ENCODE data around the gene BRME1. TPM values are rescaled to one million over a fixed set of nuclear protein-coding genes. Genes with fewer than 3 reads are reported as not detected.

Gene BRME1
- total RNA-seq (10 to 100 TPM in 1 of 5 experiments, 1 to 10 TPM in 4; 1.8 to 13.7 (median 2.9) TPM), polyA plus RNA-seq (1 to 10 TPM in 1 of 2 donors, under 1 TPM in 1; 0.56 to 1.6 TPM), total RNA-seq (2.0 reads per million, percentile 9 among the genes with 10 or more reads in this experiment)

DNA sequence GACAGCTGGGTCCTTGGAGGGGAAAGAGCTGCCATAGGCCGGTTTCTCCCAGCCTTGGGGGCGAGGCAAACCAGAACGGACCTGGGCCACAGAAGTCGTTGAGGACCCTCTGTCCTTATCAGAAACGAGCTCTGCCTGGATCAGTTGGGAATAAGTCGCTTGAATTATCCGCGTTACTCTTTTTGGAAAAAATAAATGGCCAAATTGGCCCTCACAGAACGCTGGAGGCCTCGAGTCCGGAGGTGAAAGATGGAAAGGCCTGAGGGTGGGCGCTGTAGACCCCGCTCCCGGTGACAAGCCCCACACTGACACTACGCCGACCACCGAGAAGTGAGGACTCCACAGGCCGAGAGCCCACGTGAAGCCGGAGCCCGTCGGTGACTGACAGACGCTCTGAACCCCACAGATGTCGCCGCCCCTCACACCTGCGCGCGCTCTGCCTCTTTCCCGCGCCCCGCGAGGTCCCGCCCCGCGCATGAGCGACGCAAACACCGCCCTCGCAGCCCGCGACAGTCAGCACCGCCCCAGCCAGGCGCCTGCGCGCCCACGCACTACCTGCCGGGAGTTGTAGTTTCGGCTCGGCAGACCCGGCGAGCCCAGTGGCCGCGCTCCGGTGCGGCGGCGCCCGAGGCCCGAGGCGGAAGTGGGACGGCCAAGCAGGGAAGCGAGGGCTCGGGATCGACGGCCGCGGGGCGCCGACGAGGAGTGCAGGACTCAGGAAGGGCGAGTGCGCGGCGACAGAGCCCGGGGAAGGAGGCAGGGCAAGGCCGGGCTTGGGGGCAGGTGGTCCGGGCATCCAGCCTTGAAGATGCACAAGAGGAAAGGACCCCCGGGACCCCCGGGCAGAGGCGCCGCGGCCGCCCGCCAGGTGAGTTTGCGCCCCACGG is at the start of gene BRME1, which contains the start of gene CC2D1A:
Gene BRME1 (minus strand): TSS at position 484 of the 887 bp plus-strand sequence. CDS start 1,225 bp downstream, outside the sequence.
Gene CC2D1A (plus strand): TSS at position 568 of the 887 bp plus-strand sequence. CDS start 241 bp downstream, at position 809.
- H3K27me3 Mint-ChIP-seq: no peaks in the 10 kb centered on the region
- peak within 1 kb of the TSS; percentile 83 to 94 (median 91) for H3K27ac Mint-ChIP-seq
- ChIA-PET POLR2A (interaction anchor here (0.6 to 1.7 kb wide), 7 partner anchors 23 to 143 kb away, joined by 3 to 4 read pairs (median 4); partner anchors contain the start of genes DCAF15, IL27RA and ZSWIM4), CTCF (interaction anchor here (0.6 kb wide), 2 partner anchors 43 to 142 kb away, joined by 3 read pairs; no protein-coding TSS in a partner anchor)
- H3K9me3 Mint-ChIP-seq: no peaks in the 10 kb centered on the region
- intact Hi-C loops (cut with micrococcal nuclease): loop anchor here (1.0 to 5.0 kb wide), 7 partner anchors 25 to 169 kb away; partner anchors contain the start of genes DCAF15 (in 2 of the 2), RFX1 (in 2 of the 2) and IL27RA (in 1 of the 2)
- H3K36me3 Mint-ChIP-seq: peaks cover 0 to 10% (median 3%) of the 10 kb centered on the region in 5 donors
- peak within 1 kb of the TSS; percentile 84 to 94 (median 88) for H3K4me3 Mint-ChIP-seq
- Histone ChIP-seq H3K36me3 (ENCODE audit: control insufficient read depth in 2 of 3, insufficient read depth in 3 of 3, low read length in 3 of 3) (peaks cover 0 to 8% (median 0%) of the 10 kb centered on the region in 3 experiments), H3K27me3 (ENCODE audit: control insufficient read depth in 2 of 2, insufficient read depth in 2 of 2, low read length in 2 of 2) (no peaks in the 10 kb centered on the region), H3K9me3 (ENCODE audit: control insufficient read depth in 2 of 3, low read length in 3 of 3) (no peaks in the 10 kb centered on the region), H3K4me3 (ENCODE audit: low read length) (peak within 1 kb of the TSS; percentile 84), H3K27ac (ENCODE audit: low read depth, low read length) (peak within 1 kb of the TSS; percentile 77), H3K4me1 (ENCODE audit: control insufficient read depth in 2 of 2, insufficient read depth in 2 of 2, low read length in 2 of 2) (peaks cover 12% of the 10 kb centered on the region in 2 donors)
- H3K4me1 Mint-ChIP-seq: peaks cover 12 to 29% (median 16%) of the 10 kb centered on the region in 7 donors
- DNase-seq (peak; percentile 87 to 94 (median 92)), ATAC-seq (peak; percentile 100)

DNA sequence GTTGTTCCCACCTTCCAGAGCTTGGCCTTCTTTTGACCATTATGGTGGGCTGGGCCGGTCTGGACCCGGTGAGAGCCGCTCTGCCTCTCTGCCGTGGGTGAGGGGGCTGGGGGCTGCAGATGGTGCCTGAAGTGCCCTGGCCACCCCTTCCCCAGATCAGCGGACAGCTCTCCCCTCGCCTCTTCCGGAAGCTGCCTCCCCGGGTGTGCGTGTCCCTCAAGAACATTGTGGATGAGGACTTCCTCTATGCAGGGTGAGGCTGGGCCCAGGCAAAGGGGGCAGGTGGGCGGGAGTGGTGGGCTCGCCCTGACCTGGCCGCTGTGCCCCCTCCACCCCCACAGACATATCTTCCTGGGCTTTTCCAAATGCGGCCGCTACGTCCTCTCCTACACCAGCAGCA is 48.3 kb upstream of the BRME1 start:
- Mint-ChIP-seq H3K9me3 (no peaks in the 10 kb centered on the region), H3K4me1 (peaks cover 5 to 28% (median 19%) of the 10 kb centered on the region in 7 donors), H3K27me3 (no peaks in the 10 kb centered on the region), H3K27ac (peak overlapping the region in 5 of 9 donors; percentile 21 to 91 (median 71)), H3K36me3 (peaks cover 0 to 16% (median 0%) of the 10 kb centered on the region in 5 donors), H3K4me3 (peak overlapping the region; percentile 23 to 94 (median 84))
- Histone ChIP-seq H3K4me1 (ENCODE audit: control insufficient read depth in 2 of 2, insufficient read depth in 2 of 2, low read length in 2 of 2) (peaks cover 13 to 17% of the 10 kb centered on the region in 2 donors), H3K9me3 (ENCODE audit: control insufficient read depth in 2 of 3, low read length in 3 of 3) (no peaks in the 10 kb centered on the region), H3K4me3 (ENCODE audit: low read length) (no peak overlapping the region), H3K36me3 (ENCODE audit: control insufficient read depth in 2 of 3, insufficient read depth in 3 of 3, low read length in 3 of 3) (peaks cover 0 to 54% (median 0%) of the 10 kb centered on the region in 3 experiments), H3K27me3 (ENCODE audit: control insufficient read depth in 2 of 2, insufficient read depth in 2 of 2, low read length in 2 of 2) (no peaks in the 10 kb centered on the region), H3K27ac (ENCODE audit: low read depth, low read length) (peak overlapping the region; percentile 1)
- CTCF ChIA-PET: no interaction called here
- POLR2A ChIA-PET: interaction anchor here (0.6 to 6.3 kb wide), 7 partner anchors 32 to 77 kb away, joined by 3 to 59 read pairs (median 15); partner anchors contain the start of genes IL27RA and RFX1
- intact Hi-C loops (cut with micrococcal nuclease): loop anchor here (5.0 kb wide), 2 partner anchors 93 to 163 kb away; partner anchors contain the start of gene PRKACA (in 1 of the 2)
- DNase-seq (no peak), ATAC-seq (no peak)

GRCh38 chr19:13952931-13953531 is 47.1 kb upstream of the BRME1 start:
- no peaks in the 10 kb centered on the region for H3K27me3 Mint-ChIP-seq
- ChIA-PET POLR2A (interaction anchor here (0.6 to 6.3 kb wide), 14 partner anchors 9 to 116 kb away, joined by 3 to 59 read pairs (median 5); partner anchors contain the start of genes BRME1, CC2D1A, IL27RA and RFX1), CTCF (interaction anchor here (0.8 to 2.8 kb wide), 5 partner anchors 29 to 95 kb away, joined by 3 to 9 read pairs (median 5); partner anchors contain the start of gene IL27RA)
- H3K9me3 Mint-ChIP-seq: no peaks in the 10 kb centered on the region
- H3K4me3 Mint-ChIP-seq: peak overlapping the region; percentile 74 to 94 (median 86)
- H3K4me1 Mint-ChIP-seq: peaks cover 5 to 24% (median 19%) of the 10 kb centered on the region in 7 donors
- Histone ChIP-seq H3K4me1 (ENCODE audit: control insufficient read depth in 2 of 2, insufficient read depth in 2 of 2, low read length in 2 of 2) (peaks cover 13 to 17% of the 10 kb centered on the region in 2 donors), H3K27me3 (ENCODE audit: control insufficient read depth in 2 of 2, insufficient read depth in 2 of 2, low read length in 2 of 2) (no peaks in the 10 kb centered on the region), H3K9me3 (ENCODE audit: control insufficient read depth in 2 of 3, low read length in 3 of 3) (no peaks in the 10 kb centered on the region), H3K27ac (ENCODE audit: low read depth, low read length) (peak overlapping the region; percentile 90), H3K36me3 (ENCODE audit: control insufficient read depth in 2 of 3, insufficient read depth in 3 of 3, low read length in 3 of 3) (peaks cover 0 to 42% (median 0%) of the 10 kb centered on the region in 3 experiments), H3K4me3 (ENCODE audit: low read length) (peak overlapping the region; percentile 75)
- ATAC-seq (no peak), DNase-seq (no peak)
- intact Hi-C loops (cut with micrococcal nuclease): loop anchor here (1.0 to 5.0 kb wide), 12 partner anchors 33 to 183 kb away; partner anchors contain the start of genes BRME1 (in 2 of the 2), CC2D1A (in 2 of the 2), RFX1 (in 2 of the 2) and ASF1B (in 1 of the 2)
- H3K36me3 Mint-ChIP-seq: peaks cover 0 to 10% (median 0%) of the 10 kb centered on the region in 5 donors
- H3K27ac Mint-ChIP-seq: peak overlapping the region in 8 of 9 donors; percentile 67 to 91 (median 82)

- Mint-ChIP-seq H3K9me3 (no peaks in the 10 kb centered on the region), H3K36me3 (peaks cover 0 to 9% (median 0%) of the 10 kb centered on the region in 5 donors), H3K4me1 (peaks cover 5 to 24% (median 19%) of the 10 kb centered on the region in 7 donors), H3K27ac (peak within 1 kb of the TSS; percentile 86 to 99 (median 91)), H3K4me3 (peak within 1 kb of the TSS; percentile 74 to 99 (median 93)), H3K27me3 (no peaks in the 10 kb centered on the region)
- H3K27ac ChIP-seq (ENCODE audit: low read depth, low read length): peak within 1 kb of the TSS; percentile 90
- DNase-seq: peak; percentile 89 to 99 (median 99)
- peak; percentile 98 for ATAC-seq
- H3K27me3 ChIP-seq (ENCODE audit: control insufficient read depth in 2 of 2, insufficient read depth in 2 of 2, low read length in 2 of 2): no peaks in the 10 kb centered on the region
- peak within 1 kb of the TSS; percentile 75 for H3K4me3 ChIP-seq (ENCODE audit: low read length)
- no peaks in the 10 kb centered on the region for H3K9me3 ChIP-seq (ENCODE audit: control insufficient read depth in 2 of 3, low read length in 3 of 3)
- H3K4me1 ChIP-seq (ENCODE audit: control insufficient read depth in 2 of 2, insufficient read depth in 2 of 2, low read length in 2 of 2): peaks cover 13 to 17% of the 10 kb centered on the region in 2 donors
- peaks cover 0 to 35% (median 0%) of the 10 kb centered on the region in 3 experiments for H3K36me3 ChIP-seq (ENCODE audit: control insufficient read depth in 2 of 3, insufficient read depth in 3 of 3, low read length in 3 of 3)
- ChIA-PET CTCF (interaction anchor here (1.1 to 2.8 kb wide), 5 partner anchors 30 to 108 kb away, joined by 3 to 9 read pairs (median 4); partner anchors contain the start of gene IL27RA), POLR2A (interaction anchor here (0.5 to 6.3 kb wide), 18 partner anchors 10 to 197 kb away, joined by 3 to 59 read pairs (median 4); partner anchors contain the start of genes BRME1, CC2D1A, IL27RA and RFX1)
- intact Hi-C loops (cut with micrococcal nuclease): loop anchor here (1.0 to 5.0 kb wide), 12 partner anchors 34 to 184 kb away; partner anchors contain the start of genes BRME1 (in 2 of the 2), CC2D1A (in 2 of the 2), RFX1 (in 2 of the 2) and ASF1B (in 1 of the 2)
These were observed 46.4 kb upstream of the BRME1 start, which contains the start of gene DCAF15 for GRCh38 chr19:13952154-13952930. Gene DCAF15, plus strand, starts transcription at chr19:13952509. Its CDS starts 4 bp downstream, at chr19:13952513.

DNA sequence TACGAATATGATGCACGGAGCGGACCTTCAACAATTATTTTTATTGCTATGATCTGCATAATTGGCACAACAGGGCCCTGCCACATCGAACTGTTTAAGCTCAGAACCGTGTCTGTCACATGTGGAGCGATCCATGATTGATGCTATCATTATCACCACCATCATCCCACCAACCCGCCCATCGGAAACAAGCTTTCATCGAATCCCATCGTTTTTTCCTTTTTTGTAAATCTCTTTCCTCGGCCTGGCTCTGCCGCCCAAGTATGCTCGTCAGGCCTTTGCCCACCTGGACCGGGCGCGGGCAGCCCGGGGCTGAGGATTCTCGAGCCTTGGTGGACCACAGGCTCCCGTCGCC is 45.9 kb upstream of the BRME1 start:
- Histone ChIP-seq H3K9me3 (ENCODE audit: control insufficient read depth in 2 of 3, low read length in 3 of 3) (no peaks in the 10 kb centered on the region), H3K27ac (ENCODE audit: low read depth, low read length) (peak overlapping the region; percentile 90), H3K4me1 (ENCODE audit: control insufficient read depth in 2 of 2, insufficient read depth in 2 of 2, low read length in 2 of 2) (peaks cover 13 to 17% of the 10 kb centered on the region in 2 donors), H3K27me3 (ENCODE audit: control insufficient read depth in 2 of 2, insufficient read depth in 2 of 2, low read length in 2 of 2) (no peaks in the 10 kb centered on the region), H3K36me3 (ENCODE audit: control insufficient read depth in 2 of 3, insufficient read depth in 3 of 3, low read length in 3 of 3) (peaks cover 0 to 30% (median 0%) of the 10 kb centered on the region in 3 experiments), H3K4me3 (ENCODE audit: low read length) (peak overlapping the region; percentile 40)
- ChIA-PET POLR2A (interaction anchor here (0.5 to 6.3 kb wide), 13 partner anchors 10 to 474 kb away, joined by 3 to 59 read pairs (median 5); partner anchors contain the start of genes BRME1, CC2D1A, IL27RA and RFX1), CTCF (interaction anchor here (1.1 to 2.8 kb wide), 3 partner anchors 49 to 109 kb away, joined by 4 to 9 read pairs (median 5); no protein-coding TSS in a partner anchor)
- Mint-ChIP-seq H3K4me3 (peak overlapping the region; percentile 72 to 99 (median 93)), H3K27ac (peak overlapping the region; percentile 86 to 99 (median 91)), H3K4me1 (peaks cover 5 to 24% (median 19%) of the 10 kb centered on the region in 7 donors), H3K9me3 (no peaks in the 10 kb centered on the region), H3K27me3 (no peaks in the 10 kb centered on the region), H3K36me3 (peaks cover 0 to 6% (median 0%) of the 10 kb centered on the region in 5 donors)
- DNase-seq (no peak), ATAC-seq (no peak)
- intact Hi-C loops (cut with micrococcal nuclease): loop anchor here (1.0 to 5.0 kb wide), 12 partner anchors 35 to 185 kb away; partner anchors contain the start of genes BRME1 (in 2 of the 2), CC2D1A (in 2 of the 2), RFX1 (in 2 of the 2) and ASF1B (in 1 of the 2)

Data from naive thymus-derived CD4-positive, alpha-beta T cell (primary cell).